GM21390 (cell line): ENCODE data around the gene SLC6A19.
"Not testable (repeated sequence)": the region's sequence is repeated elsewhere in the genome, so short reads cannot be mapped to it uniquely, and the experiment has no call there.

Experiments used
- ATAC-seq: cut with Tn5 transposase; IDR thresholded peaks from one replicate; pipeline ENCODE4 v1.9.1; 2021; ENCODE audit not compliant: unreplicated experiment

The SLC6A19 gene

DNA sequence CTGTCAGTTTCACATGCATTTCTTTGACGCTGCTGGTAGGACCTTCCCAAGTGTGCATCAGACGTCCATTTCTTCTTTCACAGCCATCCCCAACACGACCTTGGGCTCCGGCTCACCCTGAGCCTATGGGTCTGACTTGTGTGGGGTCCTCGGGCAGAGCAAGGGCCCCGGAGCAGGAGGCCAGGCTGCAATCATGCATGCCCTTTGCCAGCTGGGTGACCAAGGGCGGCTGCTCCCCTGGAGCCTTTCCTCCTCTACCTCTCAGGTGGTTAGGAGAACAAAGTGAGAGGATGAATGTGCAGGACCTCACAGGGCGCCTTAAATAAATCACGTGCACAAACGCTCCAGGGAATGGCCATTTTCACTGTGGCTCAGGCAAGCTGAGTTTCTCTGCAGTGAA is 60.2 kb downstream of the SLC6A19 start:
- ATAC-seq, result no peak

DNA sequence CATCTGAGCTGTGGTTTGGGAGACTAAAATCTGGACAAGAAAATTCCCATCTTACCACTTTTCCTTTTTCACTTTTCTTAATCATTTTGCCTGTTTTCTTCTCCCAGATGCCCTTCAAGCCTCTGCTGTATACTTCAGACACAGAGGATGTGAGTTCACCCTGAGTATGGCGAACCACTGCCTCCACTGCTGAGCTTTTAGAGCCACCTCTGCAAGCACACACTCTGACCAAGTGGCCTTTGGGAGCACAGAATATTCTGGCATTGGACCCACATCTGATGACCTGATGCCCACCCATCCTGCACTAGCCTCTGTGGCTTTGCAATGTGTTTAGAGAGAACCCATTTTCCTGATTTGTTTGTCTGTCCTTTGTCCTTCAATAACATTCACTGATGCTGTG is 61.0 kb downstream of the SLC6A19 start:
- ATAC-seq, result no peak

DNA sequence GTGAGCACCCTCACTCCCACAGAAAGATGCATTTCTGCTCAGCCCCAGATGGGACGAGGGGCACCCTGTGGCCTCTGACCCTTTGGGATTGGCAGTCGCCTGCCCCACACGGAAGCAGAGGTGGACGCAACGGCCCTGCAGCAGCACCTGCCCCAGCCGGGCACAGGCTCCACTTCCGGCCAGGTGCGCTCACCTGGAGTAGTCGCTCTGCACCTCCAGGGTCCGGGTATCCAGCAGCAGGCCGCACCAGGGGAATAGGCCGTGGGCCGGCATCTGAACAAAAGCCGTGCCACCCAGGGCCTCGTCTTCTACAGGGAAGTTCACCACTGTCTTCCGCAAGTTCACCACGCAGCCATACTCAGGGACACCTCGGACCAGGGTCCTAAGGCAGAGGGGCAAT is 62.8 kb downstream of the SLC6A19 start:
- ATAC-seq, result no peak

DNA sequence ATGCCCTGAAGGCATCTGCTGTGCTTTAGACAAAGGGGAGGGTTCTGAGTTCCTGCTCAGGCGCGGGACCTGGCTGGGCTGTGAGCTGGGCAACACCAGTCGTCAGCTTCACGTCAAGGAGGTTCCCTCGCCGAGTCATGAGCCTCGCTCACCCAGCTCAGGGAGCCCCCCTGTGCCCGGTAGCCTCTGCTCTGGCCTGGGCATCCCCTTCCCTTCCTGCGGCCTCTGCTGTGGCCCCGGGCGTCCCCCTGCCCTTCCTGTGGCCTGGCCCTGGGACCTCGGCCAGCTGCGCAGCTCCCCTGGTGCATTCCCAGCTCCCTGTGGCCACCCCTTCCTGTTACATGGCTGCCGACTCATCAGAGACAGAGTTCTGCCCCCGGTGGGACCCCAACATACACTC is 63.6 kb downstream of the SLC6A19 start:
- no peak for ATAC-seq

DNA sequence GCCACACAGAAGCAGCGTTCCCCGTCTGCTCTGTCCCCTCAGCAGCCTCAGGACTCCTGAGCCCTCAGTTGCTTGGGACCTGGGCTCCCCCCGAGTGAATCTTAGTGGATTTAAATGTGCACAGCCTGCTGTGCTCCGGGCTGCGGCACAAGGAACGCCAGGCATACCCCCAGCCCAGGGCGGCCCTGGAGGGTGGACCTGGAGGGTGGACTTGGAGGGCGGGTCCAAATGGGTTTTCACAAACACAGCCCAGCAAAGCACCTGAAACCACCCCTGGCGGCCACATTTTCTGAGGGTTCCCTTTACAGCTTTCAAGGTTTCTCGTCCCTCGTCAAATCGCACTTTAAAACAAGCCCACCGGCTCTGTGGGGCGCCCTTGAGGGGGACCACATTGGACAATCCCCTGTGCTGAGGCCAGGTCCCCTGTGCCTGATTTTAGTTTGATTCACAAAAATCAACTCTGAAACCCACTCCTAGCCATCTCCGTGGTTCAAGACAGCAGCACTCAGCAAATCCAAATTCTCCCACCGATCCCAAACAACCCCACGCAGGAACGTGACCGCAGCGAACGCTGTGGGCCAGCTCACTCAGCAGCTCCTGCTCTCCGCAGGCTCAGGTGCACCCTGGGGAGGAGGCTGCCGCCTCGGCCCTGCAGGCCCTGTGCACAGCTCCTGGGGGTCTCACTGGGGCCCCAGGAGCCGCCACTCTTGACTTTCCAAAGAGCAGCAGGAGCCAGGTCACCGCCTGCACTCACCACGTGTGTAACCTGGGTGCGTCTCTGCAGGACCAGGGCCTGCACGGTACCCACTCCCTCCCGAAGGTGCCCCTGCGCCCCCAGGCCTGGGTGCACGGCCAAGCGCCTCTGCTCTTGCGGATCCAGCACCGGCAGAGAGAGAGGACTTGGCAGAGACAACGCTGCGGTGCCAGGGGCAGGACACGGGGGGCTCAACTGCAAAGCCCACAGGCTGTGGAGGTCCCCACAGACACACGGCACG is 64.4 kb downstream of the SLC6A19 start:
- no peak for ATAC-seq

DNA sequence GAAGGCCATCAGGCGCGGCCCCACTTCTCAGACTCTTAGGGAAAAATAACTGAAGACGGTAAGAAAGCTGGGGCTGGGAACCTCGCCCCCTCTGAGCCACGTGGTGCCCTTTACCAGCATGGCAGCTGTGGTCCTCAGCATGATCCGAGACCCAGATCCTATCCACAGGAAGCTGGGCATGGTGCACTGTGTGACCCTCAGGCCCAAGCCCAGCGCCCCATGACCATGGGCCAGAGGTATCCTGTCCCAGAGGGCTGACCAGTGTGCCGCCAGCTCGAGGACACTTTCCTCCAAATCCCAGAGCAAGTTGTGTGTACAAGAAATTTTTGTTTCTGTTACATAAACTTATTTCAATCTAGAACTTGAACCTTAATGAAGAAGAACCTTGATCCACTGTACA is 65.4 kb downstream of the SLC6A19 start:
- ATAC-seq, result no peak

DNA sequence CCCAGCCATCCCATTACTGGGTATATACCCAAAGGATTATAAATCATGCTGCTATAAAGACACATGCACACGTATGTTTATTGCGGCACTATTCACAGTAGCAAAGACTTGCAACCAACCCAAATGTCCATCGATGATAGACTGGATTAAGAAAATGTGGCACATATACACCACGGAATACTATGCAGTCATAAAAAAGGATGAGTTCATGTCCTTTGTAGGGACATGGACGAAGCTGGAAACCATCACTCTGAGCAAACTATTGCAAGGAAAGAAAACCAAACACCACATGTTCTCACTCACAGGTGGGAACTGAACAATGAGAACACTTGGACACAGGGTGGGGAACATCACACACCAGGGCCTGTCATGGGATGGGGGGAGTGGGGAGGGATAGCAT is 66.1 kb downstream of the SLC6A19 start:
- not testable (repeated sequence) for ATAC-seq

DNA sequence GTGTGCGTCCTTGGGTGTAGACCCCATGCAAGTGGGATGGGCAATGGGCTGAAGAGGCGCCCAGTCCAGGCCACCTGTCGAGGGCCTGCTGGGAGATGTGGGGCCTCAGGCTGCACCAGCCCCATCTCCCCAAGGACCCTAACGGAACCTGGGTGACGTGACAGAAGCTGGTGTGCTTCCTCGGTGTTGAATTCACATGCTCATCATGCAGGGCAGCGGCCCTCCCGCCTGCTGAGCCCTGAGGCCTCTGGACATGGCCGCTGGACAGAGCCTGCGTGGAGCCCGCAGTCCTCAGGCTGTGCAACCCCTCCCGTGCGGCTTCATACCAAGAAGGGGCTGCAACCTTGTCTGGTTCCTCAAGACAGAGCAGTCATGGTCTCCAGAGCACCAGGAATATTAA is 66.7 kb downstream of the SLC6A19 start:
- ATAC-seq, result no peak

DNA sequence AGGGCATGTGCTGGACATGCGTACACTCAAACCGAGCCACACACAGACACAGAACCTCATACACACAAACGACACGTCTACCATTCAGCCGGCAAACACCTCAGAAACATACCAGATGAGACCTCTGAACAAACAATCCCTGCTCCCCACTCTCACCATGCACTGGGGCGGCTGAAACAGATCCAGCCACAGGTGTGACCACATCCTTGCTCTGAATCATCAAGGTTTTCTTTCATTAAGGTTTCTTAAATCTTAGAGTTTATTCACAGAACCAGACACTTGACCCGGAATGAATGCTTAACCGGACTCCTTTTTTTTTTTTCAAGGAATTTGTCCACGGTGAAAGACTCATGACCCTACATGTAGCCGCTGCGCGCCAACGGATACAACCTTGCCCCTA is 67.3 kb downstream of the SLC6A19 start:
- ATAC-seq, result no peak

DNA sequence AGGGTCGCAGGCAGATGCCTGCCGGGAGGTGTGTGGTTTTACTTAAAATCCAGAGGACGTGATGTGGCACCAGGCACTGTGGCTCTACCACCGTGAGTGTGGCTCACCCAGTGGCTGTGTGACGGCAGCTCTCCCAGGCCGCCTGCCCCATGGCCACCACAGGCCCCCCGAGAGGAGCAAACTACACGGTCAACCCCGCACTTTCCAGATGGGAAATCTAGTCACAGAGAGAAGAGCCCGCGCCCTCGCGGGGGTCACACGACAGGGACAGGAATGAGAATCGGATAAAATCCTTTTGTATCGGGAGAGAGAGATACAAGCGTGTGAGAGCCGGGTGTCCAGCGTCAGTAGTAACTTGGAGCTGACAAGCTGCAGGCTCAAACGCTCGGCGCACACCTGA is 69.0 kb downstream of the SLC6A19 start:
- ATAC-seq, result no peak

DNA sequence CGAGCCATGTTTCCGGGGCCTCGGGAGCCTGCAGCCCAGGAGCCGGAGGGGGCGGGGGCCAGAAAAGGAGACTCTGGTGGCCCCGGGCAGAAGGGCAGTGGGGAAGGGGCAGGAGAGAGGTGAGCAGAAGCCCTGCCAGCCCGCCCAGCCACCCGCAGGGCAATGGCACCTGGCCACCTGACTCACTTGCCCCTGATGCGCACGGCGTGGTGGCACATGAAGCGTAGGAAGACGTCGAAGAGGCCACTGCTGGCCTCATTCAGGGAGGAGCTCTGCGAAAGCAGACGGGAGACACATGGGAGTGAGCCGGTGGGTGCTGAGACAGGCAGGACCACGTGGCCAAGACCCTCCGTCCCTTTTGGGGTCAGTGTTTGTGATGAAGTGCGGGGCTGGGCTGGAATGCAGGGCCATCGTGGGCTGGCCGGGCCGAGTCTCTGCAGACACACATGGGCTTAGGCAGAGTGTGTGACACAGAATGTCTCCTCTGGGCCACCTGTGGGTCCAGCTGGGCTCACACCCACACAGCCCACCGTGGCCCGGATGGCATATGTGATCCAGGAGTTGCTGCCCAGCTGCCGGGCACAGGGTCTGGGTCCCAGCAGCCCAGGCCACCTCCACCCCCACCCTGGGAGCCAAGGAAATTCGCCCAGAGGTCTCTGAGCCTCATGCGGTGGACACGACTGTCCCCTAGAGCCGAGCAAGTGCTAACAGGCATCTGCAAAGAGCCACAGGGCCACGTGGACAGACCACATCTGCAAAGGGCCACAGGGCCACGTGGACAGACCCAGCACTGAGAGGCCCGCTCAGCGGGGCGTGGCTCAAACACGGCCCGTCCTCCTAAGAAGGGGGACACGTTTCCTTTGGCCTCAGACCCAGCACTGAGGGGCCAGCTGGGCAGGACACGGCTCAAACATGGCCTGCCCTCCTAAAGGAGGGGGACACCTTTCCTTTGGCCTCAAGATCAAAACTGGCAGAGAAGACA is 69.8 kb downstream of the SLC6A19 start:
- no peak for ATAC-seq

DNA sequence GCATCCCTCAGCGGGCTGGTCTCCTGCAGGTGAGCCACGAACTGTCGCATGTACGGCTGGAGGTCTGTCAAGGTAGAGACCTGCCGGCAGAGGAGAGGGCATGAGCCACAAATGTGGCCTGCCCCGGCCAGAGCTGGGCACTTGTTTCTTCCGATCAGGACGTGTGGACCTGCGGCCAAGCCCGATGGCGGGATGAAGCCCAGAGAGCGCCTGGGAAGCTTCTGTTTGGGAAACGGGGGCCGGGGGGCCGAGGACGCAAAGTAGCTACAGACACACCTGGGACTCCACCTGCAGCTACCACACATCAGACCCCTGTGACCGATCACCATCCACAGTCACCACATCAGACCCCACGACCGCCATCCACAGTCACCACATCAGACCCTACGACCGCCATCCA is 70.8 kb downstream of the SLC6A19 start:
- ATAC-seq, result no peak

DNA sequence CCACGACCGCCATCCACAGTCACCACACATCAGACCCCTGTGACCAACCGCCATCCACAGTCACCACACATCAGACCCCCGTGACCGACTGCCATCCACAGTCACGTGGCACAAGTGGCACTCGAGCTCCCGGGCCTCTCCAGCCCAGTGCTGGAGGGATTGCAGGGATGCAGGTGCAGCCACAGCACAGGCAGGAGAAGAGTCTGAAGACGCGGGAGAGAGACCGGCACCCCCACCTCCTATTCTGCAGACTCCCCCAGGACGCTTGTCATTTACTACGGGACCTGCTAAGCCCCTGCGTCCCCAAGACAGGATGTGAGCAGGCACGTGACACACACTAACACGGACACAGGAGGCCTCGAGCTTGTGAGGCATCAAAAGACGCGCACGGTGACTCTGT is 72.3 kb downstream of the SLC6A19 start:
- no peak for ATAC-seq

DNA sequence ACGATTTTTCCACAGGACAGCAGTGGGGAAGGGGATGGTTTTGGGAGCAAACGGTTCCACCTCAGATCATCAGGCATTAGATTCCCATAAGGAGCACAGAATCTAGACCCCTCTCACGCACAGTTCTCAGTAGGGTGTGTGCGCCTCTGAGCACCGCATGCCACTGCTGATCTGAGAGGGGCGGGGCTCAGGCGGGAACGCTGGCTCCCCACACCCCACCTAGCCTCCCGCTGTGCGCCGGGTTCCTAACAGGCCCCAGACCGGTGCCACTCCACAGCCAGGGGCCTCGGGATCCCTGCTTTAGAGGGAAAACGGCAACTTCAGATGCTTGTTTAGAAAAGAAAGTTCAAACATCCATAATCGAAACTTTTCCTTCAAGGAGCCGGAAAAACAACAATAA is 73.1 kb downstream of the SLC6A19 start:
- ATAC-seq, result no peak
